Sigmoid colon (tissue), 7 donors: ENCODE data around the gene PATJ. TPM values are rescaled to one million over a fixed set of nuclear protein-coding genes. Genes with fewer than 3 reads are reported as not detected.
A peak's percentile ranks its signal among the peaks of the same experiment; 100 is the strongest.
"Not testable (repeated sequence)": the region's sequence is repeated elsewhere in the genome, so short reads cannot be mapped to it uniquely, and the experiment has no call there.

ENCODE experiments used
- DNase-seq: peaks from one replicate; pipeline ENCODE4 v3.0.0-alpha.2; 2019
- H3K27ac ChIP-seq, 4 donors: fragments of 200-600 bp; sonication (generic); one replicate each; pipeline ENCODE4 v1.5.1; 2016 to 2019; ENCODE audit warnings: mild to moderate bottlenecking in 1 of 4
- H3K27me3 ChIP-seq, 3 donors: fragments of 200-600 bp; sonication (generic); one replicate each; pipeline ENCODE4 v1.5.1; 2019; ENCODE audit warnings: mild to moderate bottlenecking in 1 of 3
- H3K36me3 ChIP-seq, 4 donors: fragments of 200-600 bp; sonication (generic); one replicate each; pipeline ENCODE4 v1.5.1; 2016 to 2019
- H3K4me1 ChIP-seq, 4 donors: fragments of 200-600 bp; sonication (generic); one replicate each; pipeline ENCODE4 v1.5.1; 2017 to 2019
- H3K4me3 ChIP-seq, 4 donors: fragments of 200-600 bp; sonication (generic); one replicate each; pipeline ENCODE4 v1.5.1; 2017 to 2019; ENCODE audit warnings: mild to moderate bottlenecking in 2 of 4, moderate library complexity in 1 of 4
- H3K9me3 ChIP-seq, 4 donors: fragments of 200-600 bp in 3 of 4; sonication (generic) in 3 of 4; one replicate each; pipeline versions ENCODE4 v1.5.1 to v1.6.1; 2013 to 2019
- CTCF ChIP-seq, 4 experiments: fragments of 450-650 bp in 3 of 4; fragments of 200-600 bp in 1 of 4; IDR thresholded peaks; one replicate each; pipeline ENCODE4 v1.5.1; 2016 to 2019; ENCODE audit warnings: antibody characterized with exemption in 4 of 4, mild to moderate bottlenecking in 3 of 4, moderate library complexity in 2 of 4
- EP300 ChIP-seq, 4 donors: sonication (generic); formaldehyde crosslinking; IDR thresholded peaks; one replicate each; pipeline ENCODE4 v1.6.1; 2017; ENCODE audit warnings: antibody characterized with exemption in 4 of 4
- POLR2A ChIP-seq, 2 donors: fragments of 450-650 bp; IDR thresholded peaks; one replicate each; pipeline ENCODE4 v1.6.1; 2016; ENCODE audit warnings: antibody characterized with exemption in 2 of 2, mild to moderate bottlenecking in 2 of 2, moderate library complexity in 2 of 2
- POLR2AphosphoS5 ChIP-seq, 4 donors: sonication (generic); formaldehyde crosslinking; IDR thresholded peaks; one replicate each; pipeline ENCODE4 v1.6.1; 2017; ENCODE audit warnings: antibody characterized with exemption in 4 of 4
- WGBS, 2 donors: extraction: QIAGEN DNeasy Blood & Tissue Kit; methylation state at CpG; one replicate each; pipeline ENCODE4 v1.1.7; 2013; 5-methylcytosine and 5-hydroxymethylcytosine counted together
- intact Hi-C: fragments of 100-400 bp; cut with DNase I; formaldehyde crosslinking; loops from one replicate; pipeline ENCODE4 v1.15.1; 2023
- polyA plus RNA-seq, 3 donors: library from polyadenylated mRNA; stranded (reverse); fragments of 200-250 nt; gene quantifications; one replicate each; pipeline ENCODE4 v1.2.3, GENCODE V29; 2013
- total RNA-seq, 4 donors: library from RNA; depleted of rRNA; stranded (reverse); fragments of >200 nt; gene quantifications; one replicate each; pipeline ENCODE4 v1.1.0, GENCODE V29; 2016
- donor health status: healthy with polysubstance abuse.
- donor health status: Bipolar disorder and iron deficiency.
- donor health status: healthy.

The PATJ gene
- total RNA-seq (10 to 100 TPM; 21.3 to 33.2 (median 24.0) TPM), polyA plus RNA-seq (10 to 100 TPM; 10.2 to 15.7 (median 15.1) TPM)

DNA sequence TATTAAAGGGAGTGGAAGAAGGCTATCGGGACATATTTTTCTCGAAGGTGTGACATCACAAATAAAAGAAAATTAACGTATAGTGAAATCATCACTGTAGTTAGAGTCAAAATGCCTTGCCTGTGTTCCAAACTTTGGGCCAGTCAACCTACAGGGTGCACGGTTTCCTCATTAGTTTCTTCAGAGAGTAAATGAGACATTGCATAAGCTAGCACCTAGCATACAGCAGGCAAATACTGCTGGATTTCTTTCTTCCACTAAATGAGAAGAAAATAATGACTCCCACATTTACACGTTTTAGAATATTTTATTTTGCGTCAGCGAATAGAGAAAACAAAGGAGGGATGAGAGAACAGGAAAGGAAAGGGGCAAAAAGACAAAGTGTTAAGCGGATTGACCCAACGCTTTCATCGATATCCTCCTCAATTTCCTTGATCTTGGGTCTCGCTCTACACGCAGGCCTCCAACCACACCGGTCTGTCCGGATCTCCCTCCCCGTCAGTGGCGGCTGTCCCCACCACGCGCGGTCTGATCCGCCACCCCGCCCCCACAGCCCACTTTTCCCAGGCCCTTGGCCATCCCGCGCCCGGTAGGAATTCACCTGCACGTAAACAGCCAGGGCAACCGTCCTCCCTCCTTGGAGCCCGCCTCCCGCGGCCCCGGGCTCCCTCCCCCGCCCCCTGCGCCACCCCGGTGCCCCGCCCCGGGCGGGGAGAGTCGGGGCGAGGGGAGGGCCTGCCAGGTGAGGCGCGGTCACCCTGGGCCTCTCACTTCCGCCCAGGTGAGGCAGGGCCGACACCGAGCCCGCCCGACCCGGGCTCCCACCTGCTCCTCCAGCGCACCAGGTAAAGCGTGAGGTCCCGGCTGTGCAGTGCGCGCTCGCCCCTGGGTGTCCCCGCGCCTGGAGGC is at the start of gene PATJ:
TSS of gene PATJ (plus strand) at position 770 of the 909 bp plus-strand sequence. CDS start 20,413 bp downstream, outside the sequence.
- Histone ChIP-seq H3K36me3 (no peaks in the 10 kb centered on the region), H3K9me3 (no peaks in the 10 kb centered on the region), H3K4me3 (peak within 1 kb of the TSS; percentile 65 to 98 (median 94)), H3K27ac (peak within 1 kb of the TSS; percentile 94 to 98 (median 97)), H3K4me1 (peaks cover 0 to 27% (median 19%) of the 10 kb centered on the region in 4 donors), H3K27me3 (no peaks in the 10 kb centered on the region)
- TF ChIP-seq POLR2AphosphoS5 (IDR thresholded peaks at IDR 0.05) = peak in 1 of 4 donors; percentile 1
- TF ChIP-seq EP300 (IDR thresholded peaks at IDR 0.05) = no peak
- 2 to 4% methylated on average over 54 of the region's 54 CpGs for WGBS, 2 donors
- peak; percentile 76 for DNase-seq
- intact Hi-C loops = loop anchor here (1.0 to 10.0 kb wide), 4 partner anchors 17 to 697 kb away; partner anchors contain the start of gene TM2D1

DNA sequence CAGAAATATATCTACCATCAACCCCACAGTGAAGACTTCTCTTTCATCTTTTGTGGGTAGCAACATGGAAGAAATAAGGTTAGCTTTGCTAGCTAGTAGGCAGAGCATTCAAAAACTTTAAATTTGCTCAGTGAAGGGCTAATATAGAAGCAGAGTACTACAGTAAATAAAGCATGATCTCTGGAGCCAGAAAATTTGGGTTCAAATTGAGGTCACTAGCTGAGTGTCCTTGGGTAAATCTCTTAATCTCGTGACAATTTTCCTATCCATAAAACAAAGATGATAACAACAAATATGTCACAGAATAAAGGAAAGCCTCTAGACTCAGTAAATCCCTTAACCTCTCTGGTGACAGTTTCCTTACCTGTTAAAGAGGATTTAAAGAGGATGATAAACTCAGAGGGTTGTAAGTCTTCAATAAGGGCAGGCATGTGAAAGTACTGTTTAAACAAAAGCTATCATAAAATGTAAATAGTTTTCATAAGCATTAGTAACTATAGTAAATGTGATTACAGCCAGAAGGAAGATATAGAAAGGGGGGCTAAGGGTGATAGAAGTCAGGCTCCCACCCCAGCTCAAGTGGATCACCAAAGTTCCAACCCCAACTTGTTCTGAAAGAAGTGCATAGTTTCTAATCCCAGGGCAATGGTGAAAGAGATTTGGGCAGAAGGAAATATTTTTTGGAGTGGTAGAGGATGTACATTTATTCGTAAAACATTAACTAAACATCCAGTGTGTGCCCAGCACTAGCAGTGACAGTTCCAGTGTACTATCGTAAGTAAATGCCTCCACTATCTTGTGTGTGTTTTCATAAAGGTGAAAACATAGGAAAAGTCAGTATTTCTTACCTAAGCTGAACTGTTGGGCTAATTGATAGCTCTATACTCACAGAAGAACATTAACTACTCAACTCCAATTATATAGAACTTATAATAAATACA is 42.1 kb upstream of the PATJ start:
- Histone ChIP-seq H3K27me3 (no peaks in the 10 kb centered on the region), H3K4me3 (no peak overlapping the region), H3K36me3 (peaks cover 0 to 65% (median 8%) of the 10 kb centered on the region in 4 donors), H3K4me1 (peaks cover 0 to 16% (median 11%) of the 10 kb centered on the region in 4 donors), H3K9me3 (no peaks in the 10 kb centered on the region), H3K27ac (peak overlapping the region in 3 of 4 donors; percentile 4 to 35 (median 25))
- WGBS, 2 donors = 21 to 56% methylated on average over 3 of the region's 3 CpGs
- DNase-seq = no peak
- intact Hi-C loops = no loop called here
- TF ChIP-seq EP300 (IDR thresholded peaks at IDR 0.05) (no peak), POLR2A (IDR thresholded peaks at IDR 0.05) (no peak), CTCF (IDR thresholded peaks at IDR 0.05) (no peak), POLR2AphosphoS5 (IDR thresholded peaks at IDR 0.05) (no peak)

- H3K9me3 ChIP-seq = no peaks in the 10 kb centered on the region
- TF ChIP-seq POLR2A (IDR thresholded peaks at IDR 0.05) (no peak), EP300 (IDR thresholded peaks at IDR 0.05) (no peak), POLR2AphosphoS5 (IDR thresholded peaks at IDR 0.05) (no peak), CTCF (IDR thresholded peaks at IDR 0.05) (no peak)
- 95 to 96% methylated on average over 7 of the region's 7 CpGs for WGBS, 2 donors
- H3K27ac ChIP-seq = no peak overlapping the region
- intact Hi-C loops = no loop called here
- H3K4me3 ChIP-seq = no peak overlapping the region
- H3K4me1 ChIP-seq = no peaks in the 10 kb centered on the region
- H3K36me3 ChIP-seq = peaks cover 0 to 50% (median 23%) of the 10 kb centered on the region in 4 donors
- DNase-seq = no peak
- no peaks in the 10 kb centered on the region for H3K27me3 ChIP-seq
These were observed 33.0 kb upstream of the PATJ start for GRCh38 chr1:61708953-61709907.

GRCh38 chr1:61709908-61710289 is 32.4 kb upstream of the PATJ start:
- no peak overlapping the region for H3K4me3 ChIP-seq
- peaks cover 0 to 43% (median 20%) of the 10 kb centered on the region in 4 donors for H3K36me3 ChIP-seq
- H3K9me3 ChIP-seq = no peaks in the 10 kb centered on the region
- TF ChIP-seq CTCF (IDR thresholded peaks at IDR 0.05) (no peak), EP300 (IDR thresholded peaks at IDR 0.05) (no peak), POLR2AphosphoS5 (IDR thresholded peaks at IDR 0.05) (no peak), POLR2A (IDR thresholded peaks at IDR 0.05) (no peak)
- 64 to 84% methylated on average over 2 of the region's 2 CpGs for WGBS, 2 donors
- H3K4me1 ChIP-seq = no peaks in the 10 kb centered on the region
- no peaks in the 10 kb centered on the region for H3K27me3 ChIP-seq
- no peak for DNase-seq
- H3K27ac ChIP-seq = no peak overlapping the region
- intact Hi-C loops = no loop called here

GRCh38 chr1:61711257-61711656 is 31.0 kb upstream of the PATJ start:
- H3K4me3 ChIP-seq, H3K27ac ChIP-seq, H3K4me1 ChIP-seq, H3K27me3 ChIP-seq, intact Hi-C loops, H3K9me3 ChIP-seq, DNase-seq: not testable (repeated sequence)
- 91 to 96% methylated on average over 4 of the region's 4 CpGs for WGBS, 2 donors
- peaks cover 0 to 30% (median 15%) of the 10 kb centered on the region in 4 donors for H3K36me3 ChIP-seq
